ENCODE measurements around the gene REEP3. TPM values are rescaled to one million over a fixed set of nuclear protein-coding genes. Genes with fewer than 3 reads are reported as not detected.

REEP3 gene
- total and polyA plus RNA-seq, 2 donors (not counting 1 experiment from before 2014, with no cell fraction given), result 67.5 to 86.6 TPM

GRCh38 chr10:63558132-63558784, 37.1 kb downstream of the REEP3 start:
- no peaks in the 10 kb centered on the region for H3K36me3 ChIP-seq (ENCODE audit: control insufficient read depth, insufficient read depth, low read length)
- peaks cover 24% of the 10 kb centered on the region for H3K79me2 ChIP-seq (ENCODE audit: control insufficient read depth, insufficient read depth, low read length)
- H3K4me2 ChIP-seq (ENCODE audit: extremely low read depth, insufficient read depth, low read length), result no peak overlapping the region
- no peaks in the 10 kb centered on the region for H3K27me3 ChIP-seq (ENCODE audit: control insufficient read depth, insufficient read depth, low read length)
- no peaks in the 10 kb centered on the region for H3K9me3 ChIP-seq (ENCODE audit: control insufficient read depth, insufficient read depth, low read depth, low read length)
- no peaks in the 10 kb centered on the region for H4K20me1 ChIP-seq (ENCODE audit: control insufficient read depth, extremely low read depth, insufficient read depth, low read length)
- no peak overlapping the region for H3K27ac ChIP-seq (ENCODE audit: insufficient read depth, low read length)
- H3K9ac ChIP-seq (ENCODE audit: insufficient read depth, low read length), result no peak overlapping the region
- H2AFZ ChIP-seq (ENCODE audit: low read length), result no peak overlapping the region
- DNase-seq (ENCODE audit: low read depth in 2 of 2), result no peak
- H3K4me1 ChIP-seq (ENCODE audit: control insufficient read depth, extremely low read depth, insufficient read depth, low read length), result peaks cover 17% of the 10 kb centered on the region
- H3K4me3 ChIP-seq (replicated peaks in 1 of 4; ENCODE audit: control extremely low read depth in 1 of 4, insufficient read depth in 1 of 4, low read depth in 3 of 4, low read length in 4 of 4), result no peak overlapping the region
- TF ChIP-seq EZH2 (IDR thresholded peaks at IDR 0.05; ENCODE audit: low read length, missing control alignments) (no peak), CTCF (conservative IDR thresholded peaks at IDR 0.05 in 1 of 2, IDR thresholded peaks at IDR 0.05 in 1 of 2; ENCODE audit: low read depth in 1 of 2, low read length in 2 of 2) (no peak)

GRCh38 chr10:63561341-63561740, 40.1 kb downstream of the REEP3 start:
- Histone ChIP-seq H2AFZ (ENCODE audit: low read length) (no peak overlapping the region), H3K4me1 (ENCODE audit: control insufficient read depth, extremely low read depth, insufficient read depth, low read length) (peaks cover 2% of the 10 kb centered on the region), H3K9me3 (ENCODE audit: control insufficient read depth, insufficient read depth, low read depth, low read length) (no peaks in the 10 kb centered on the region), H3K27ac (ENCODE audit: insufficient read depth, low read length) (no peak overlapping the region), H3K27me3 (ENCODE audit: control insufficient read depth, insufficient read depth, low read length) (no peaks in the 10 kb centered on the region), H3K9ac (ENCODE audit: insufficient read depth, low read length) (no peak overlapping the region), H3K36me3 (ENCODE audit: control insufficient read depth, insufficient read depth, low read length) (no peaks in the 10 kb centered on the region), H3K4me3 (replicated peaks in 1 of 4; ENCODE audit: control extremely low read depth in 1 of 4, insufficient read depth in 1 of 4, low read depth in 3 of 4, low read length in 4 of 4) (no peak overlapping the region), H3K79me2 (ENCODE audit: control insufficient read depth, insufficient read depth, low read length) (peaks cover 21% of the 10 kb centered on the region), H4K20me1 (ENCODE audit: control insufficient read depth, extremely low read depth, insufficient read depth, low read length) (no peaks in the 10 kb centered on the region), H3K4me2 (ENCODE audit: extremely low read depth, insufficient read depth, low read length) (no peak overlapping the region)
- TF ChIP-seq EZH2 (IDR thresholded peaks at IDR 0.05; ENCODE audit: low read length, missing control alignments) (no peak), CTCF (conservative IDR thresholded peaks at IDR 0.05 in 1 of 2, IDR thresholded peaks at IDR 0.05 in 1 of 2; ENCODE audit: low read depth in 1 of 2, low read length in 2 of 2) (no peak)
- DNase-seq (ENCODE audit: low read depth in 2 of 2), result no peak

GRCh38 chr10:63562391-63562790, 41.2 kb downstream of the REEP3 start:
- TF ChIP-seq EZH2 (IDR thresholded peaks at IDR 0.05; ENCODE audit: low read length, missing control alignments) (no peak), CTCF (conservative IDR thresholded peaks at IDR 0.05 in 1 of 2, IDR thresholded peaks at IDR 0.05 in 1 of 2; ENCODE audit: low read depth in 1 of 2, low read length in 2 of 2) (no peak)
- Histone ChIP-seq H3K4me1 (ENCODE audit: control insufficient read depth, extremely low read depth, insufficient read depth, low read length) (peaks cover 2% of the 10 kb centered on the region), H4K20me1 (ENCODE audit: control insufficient read depth, extremely low read depth, insufficient read depth, low read length) (no peaks in the 10 kb centered on the region), H3K9me3 (ENCODE audit: control insufficient read depth, insufficient read depth, low read depth, low read length) (no peaks in the 10 kb centered on the region), H3K79me2 (ENCODE audit: control insufficient read depth, insufficient read depth, low read length) (peaks cover 18% of the 10 kb centered on the region), H3K36me3 (ENCODE audit: control insufficient read depth, insufficient read depth, low read length) (no peaks in the 10 kb centered on the region), H3K27ac (ENCODE audit: insufficient read depth, low read length) (no peak overlapping the region), H3K4me3 (replicated peaks in 1 of 4; ENCODE audit: control extremely low read depth in 1 of 4, insufficient read depth in 1 of 4, low read depth in 3 of 4, low read length in 4 of 4) (no peak overlapping the region), H3K27me3 (ENCODE audit: control insufficient read depth, insufficient read depth, low read length) (no peaks in the 10 kb centered on the region), H3K4me2 (ENCODE audit: extremely low read depth, insufficient read depth, low read length) (no peak overlapping the region), H2AFZ (ENCODE audit: low read length) (no peak overlapping the region), H3K9ac (ENCODE audit: insufficient read depth, low read length) (no peak overlapping the region)
- no peak for DNase-seq (ENCODE audit: low read depth in 2 of 2)

Measured in fibroblast of lung (primary cell).